HS-5 (cell line): Measurements from ENCODE around the gene PDLIM3.
"Not testable (repeated sequence)": the region's sequence is repeated elsewhere in the genome, so short reads cannot be mapped to it uniquely, and the experiment has no call there.

Source experiments
- DNase-seq: peaks from one replicate; pipeline ENCODE4 v3.0.0-alpha.2; 2012; ENCODE audit warnings: low read depth

PDLIM3 gene, protein sequence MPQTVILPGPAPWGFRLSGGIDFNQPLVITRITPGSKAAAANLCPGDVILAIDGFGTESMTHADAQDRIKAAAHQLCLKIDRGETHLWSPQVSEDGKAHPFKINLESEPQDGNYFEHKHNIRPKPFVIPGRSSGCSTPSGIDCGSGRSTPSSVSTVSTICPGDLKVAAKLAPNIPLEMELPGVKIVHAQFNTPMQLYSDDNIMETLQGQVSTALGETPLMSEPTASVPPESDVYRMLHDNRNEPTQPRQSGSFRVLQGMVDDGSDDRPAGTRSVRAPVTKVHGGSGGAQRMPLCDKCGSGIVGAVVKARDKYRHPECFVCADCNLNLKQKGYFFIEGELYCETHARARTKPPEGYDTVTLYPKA

DNA sequence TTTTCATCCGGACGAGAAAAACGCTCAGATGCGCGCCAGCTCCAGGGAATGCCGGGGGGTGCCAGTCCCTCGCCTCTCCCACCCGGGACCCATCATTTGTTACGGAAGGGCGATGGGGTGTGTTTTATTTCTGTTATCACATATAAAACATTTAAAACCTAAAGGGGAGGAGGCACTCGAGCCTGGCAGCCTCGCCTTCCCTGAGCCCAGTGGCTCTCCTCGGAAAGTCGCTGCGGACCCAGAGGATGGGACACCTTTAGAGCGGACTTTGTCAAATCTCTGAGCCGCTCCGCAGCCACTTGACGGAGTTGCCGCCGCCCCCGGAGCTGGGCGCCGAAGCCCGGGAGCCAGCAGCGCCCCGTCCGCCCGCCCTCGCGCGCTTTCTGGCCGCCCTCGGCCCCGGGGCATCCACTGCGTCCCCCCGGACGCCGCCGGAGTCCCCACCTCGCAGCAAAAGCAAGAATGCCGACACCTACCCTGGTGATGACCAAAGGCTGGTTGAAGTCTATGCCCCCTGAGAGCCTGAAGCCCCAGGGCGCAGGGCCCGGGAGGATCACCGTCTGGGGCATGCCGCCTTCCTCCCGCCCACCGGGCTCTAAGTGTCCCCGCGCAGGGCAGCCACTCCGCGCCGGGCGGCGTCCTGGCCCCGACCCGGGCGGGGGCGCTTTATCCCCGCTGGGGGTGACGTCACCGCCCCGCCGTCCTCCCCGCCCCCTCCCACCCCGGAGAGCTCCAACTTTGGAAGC, at the start of gene PDLIM3:
Gene PDLIM3, minus strand, starts transcription at position 642 of the 746 bp plus-strand sequence. Its CDS starts 73 bp downstream, at position 569.
- DNase-seq = no peak

DNA sequence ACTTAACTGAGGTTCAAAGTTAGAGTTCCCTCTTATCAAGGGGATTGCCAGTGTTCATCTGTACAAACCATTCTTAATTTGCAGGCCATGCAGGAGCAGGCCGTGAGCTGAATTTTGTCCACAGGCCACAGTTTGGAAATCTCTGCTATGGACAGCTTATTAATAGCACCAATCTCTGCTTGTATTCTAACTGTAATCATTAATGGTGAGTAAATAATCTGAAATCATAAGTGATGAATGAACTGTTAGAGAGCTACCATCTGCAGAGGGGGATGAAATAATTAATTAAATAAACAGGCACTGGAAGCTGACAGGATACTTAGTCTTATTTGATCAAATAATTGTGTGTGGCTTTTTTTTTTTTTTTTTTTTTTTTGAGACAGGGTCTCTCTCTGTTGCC, 48.5 kb upstream of the PDLIM3 start:
- no peak for DNase-seq

DNA sequence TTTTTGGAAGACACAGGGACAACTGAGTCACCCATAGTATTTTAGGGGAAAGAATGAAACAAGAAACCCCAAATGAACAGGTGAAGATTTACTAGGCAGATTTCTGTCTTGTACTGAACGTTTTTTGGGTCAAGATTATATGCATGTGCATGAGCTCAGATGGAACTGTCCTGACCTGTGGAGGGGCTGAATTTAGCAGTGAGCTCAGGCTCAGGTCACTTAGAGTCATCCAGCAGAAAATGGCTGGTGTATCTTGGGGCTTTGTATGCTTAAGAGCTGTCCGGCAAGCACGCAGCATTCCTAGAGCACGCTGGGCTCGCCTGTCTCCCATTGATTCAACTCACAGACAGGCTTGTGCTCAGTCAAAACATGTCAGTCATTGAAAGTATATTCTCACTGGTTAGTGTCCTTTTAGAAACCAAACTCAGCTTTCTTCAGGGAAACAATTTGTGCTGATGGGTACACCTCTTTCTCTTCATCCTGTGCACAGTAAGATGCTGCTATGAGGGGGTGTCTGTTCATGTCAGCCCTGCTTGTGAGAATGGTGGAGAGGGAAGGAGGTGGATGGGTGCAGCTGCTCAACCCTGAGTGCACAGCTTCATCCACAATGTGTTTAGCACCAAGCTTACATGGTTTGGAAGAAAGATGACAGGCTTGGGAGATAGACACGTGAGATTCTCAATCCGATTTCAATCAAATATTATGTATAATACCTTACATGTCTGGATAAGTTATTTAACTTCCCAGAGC, 47.5 kb upstream of the PDLIM3 start:
- DNase-seq = no peak

DNA sequence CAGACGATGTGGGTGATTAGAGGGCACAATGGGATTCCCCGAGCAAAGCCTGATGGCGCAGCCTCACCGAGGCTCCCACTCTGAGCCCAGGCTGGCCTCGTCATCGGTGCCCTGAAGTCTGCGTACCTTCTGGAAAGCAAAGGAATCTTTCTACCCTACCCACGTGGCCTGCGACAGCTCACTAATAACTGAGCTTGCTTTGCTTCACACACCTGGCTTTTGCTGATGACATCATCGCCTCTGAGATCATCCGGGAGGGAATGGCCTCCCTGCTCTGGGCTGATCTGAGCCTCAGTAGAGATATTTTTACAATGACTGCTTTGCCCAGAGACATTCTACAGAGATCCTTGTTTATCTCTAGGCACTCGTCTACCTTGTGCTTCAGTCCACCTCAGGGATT, 45.4 kb upstream of the PDLIM3 start:
- no peak for DNase-seq

DNA sequence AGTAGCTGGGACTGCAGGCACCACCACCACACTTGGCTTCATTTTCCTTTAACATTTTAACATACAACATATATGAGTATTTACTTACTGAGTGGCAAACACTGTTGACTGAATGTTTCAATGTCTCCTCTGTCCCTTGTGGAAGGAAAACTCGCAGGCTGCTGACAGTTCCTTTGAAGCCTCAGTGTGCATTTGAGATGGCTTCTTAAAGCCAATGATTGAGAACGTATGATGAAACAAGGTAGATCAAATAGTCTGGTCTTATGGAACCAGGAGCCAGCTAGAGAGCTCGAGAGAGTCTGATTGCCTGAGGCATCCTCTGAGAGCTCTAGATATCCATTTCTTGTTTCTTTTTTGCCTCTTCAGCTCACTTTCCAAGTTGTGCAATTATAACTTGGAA, 43.0 kb upstream of the PDLIM3 start:
- no peak for DNase-seq

DNA sequence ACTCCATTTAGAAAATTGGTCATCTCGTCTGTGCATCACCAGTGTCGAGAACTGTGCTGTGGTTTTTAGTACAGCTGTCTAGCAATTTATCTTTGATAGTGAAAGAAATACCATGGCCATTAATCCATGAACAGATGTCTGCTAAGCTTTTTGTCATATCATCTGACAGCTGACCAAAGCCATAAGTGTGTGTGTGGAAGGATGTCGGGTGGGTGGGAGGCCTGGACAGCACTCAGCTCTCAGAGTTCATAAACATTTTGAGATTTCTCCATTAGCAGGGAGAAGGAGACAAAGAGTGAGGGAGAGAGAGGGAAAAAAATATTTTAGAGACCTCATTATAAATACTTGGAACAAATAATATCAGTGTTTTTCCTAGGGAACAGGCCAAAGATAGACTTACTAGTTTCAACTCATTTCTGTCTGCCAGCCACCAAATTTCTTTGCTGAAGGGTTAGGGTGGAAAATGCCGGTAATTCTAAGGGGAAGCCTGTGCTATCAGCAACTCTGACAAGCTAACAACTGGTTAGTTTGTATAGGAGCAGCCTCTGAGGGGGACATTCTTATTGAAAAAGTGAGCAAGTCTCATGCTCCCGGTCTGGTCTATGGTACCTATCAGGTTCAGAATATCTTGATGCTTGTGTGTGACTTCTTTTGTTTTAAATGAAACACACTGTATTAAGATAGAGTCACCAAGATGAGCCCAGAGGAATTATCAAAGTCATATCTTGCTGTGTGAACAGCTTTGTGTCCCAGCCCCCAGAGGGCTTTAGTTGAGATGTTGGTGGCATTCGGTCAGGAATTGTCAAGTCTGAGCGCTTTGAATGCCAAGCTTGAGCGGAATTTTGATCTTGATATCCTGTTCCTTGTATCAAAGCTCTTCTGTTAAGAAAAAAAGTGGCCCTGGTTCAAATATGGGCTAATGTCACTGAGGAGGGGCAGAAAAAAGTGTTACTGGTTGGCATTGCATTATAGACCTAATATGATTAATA, 41.9 kb upstream of the PDLIM3 start:
- no peak for DNase-seq

DNA sequence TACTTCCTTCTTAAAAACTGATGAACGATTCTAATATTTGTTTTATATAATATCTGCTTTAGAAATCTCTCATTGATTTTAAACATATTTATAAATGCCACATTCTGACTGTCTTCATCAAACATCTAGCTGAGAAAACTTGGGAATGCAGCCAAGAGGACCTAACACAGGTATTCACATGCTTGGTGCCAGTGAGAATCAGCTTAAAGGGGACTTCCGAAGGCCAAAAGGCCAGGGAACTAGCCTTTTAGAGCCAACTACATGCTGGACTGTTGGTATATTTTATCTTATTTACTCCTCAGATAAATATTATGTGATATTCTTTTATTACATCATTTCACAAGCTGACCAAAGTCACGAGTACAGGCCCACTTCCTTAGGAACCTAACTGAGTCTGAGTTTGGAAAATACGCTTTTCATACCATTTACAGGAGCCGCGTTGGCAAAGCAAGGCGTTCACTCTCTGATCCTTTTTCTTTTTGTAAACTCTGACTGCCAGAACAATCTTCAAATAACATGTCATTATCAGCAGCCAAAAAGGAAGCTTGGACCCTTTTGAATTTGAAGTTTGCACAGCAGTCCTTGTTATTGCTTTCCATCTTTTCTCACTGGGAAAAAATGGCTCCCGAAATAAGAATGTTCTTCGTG, 41.1 kb upstream of the PDLIM3 start:
- DNase-seq = no peak

DNA sequence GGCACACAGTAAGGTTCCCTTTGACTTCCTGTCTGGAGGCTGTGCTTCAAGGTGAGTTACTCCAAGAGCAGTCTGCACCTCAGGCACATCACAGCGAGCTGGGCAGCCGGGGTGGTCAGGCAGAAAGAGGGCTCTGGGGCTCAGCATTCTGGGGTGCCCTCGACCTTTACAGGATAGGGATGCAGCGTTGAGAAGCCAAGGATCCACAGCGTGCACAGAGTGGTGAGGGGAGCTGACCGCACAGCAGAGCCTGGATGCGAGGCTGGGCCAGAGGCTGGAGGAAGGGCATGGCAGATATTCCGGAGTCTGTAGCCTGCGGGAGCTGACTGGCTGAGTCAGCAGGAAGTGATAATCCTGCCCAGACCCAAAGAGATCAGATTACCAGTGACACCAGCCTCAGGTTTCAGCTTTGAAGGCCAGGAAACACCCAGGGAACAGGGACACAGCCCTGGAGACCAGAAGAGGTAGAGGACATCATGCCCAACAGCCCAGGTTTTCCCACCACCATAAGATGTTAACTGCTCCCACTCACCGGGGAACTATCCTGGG, 38.4 kb upstream of the PDLIM3 start:
- peak; percentile 34 for DNase-seq

DNA sequence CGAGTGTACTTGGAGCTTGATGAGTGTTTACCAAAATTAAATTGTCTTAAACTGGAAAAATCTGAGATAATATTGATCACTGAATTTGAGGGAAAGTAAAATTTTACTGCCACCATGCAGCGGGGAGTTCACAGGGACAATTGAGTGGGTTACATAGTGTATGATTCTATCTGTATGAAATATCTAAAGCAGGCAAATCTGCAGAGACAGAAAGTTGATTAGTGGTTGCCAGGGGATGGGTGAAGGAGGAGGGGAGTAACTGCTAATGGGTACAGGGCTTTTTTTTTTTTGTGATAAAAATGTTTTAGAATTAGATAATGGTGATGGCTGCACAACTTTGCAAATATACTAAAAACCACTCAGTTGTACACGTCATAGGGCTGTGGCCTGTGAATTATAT, 35.4 kb upstream of the PDLIM3 start:
- DNase-seq = no peak

DNA sequence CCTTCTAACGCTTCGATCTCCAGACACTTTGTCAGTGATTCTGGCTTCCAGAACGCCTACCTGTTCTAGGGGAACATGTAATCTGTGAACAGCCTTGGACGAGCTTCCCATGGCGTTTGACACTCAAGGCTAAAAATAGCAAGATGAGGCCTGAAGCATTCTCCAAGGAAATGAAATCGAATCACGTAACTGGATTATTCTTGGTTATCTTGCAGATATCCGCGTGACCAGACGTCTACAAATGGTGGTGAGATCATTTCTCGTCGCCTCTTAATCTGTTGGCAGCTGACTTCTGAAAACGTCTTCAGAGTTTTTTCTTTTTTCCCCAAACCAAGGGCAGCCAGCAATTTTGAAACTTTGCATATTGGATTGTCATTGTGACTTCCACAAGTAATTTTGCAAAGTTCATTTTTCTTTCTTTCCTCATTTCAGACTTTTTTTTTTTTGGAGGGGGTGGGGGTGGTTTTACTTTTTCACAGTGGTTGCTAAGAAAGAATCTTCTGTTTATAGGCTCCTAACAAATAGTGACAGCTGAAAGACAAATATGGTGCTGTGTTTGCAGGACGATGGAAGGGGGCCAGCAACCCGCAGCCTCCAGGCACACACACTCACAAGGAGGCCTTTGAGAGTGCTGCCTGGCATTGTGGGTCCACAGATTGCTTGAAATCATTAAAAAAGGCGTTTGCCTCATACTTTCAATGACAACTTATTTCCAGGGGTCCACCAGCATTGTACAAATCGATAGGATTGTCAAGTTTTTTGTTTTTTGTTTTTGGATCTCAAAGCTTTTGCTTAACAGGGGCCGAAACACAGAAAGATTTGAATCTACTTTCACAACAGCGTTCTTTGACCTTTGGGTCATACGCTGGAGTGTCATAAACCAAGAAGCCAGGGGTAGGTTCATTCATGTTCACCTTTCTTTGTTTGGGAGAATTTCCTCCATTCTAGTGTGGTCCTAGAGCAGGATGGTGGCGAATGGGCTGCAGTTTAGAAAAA, 32.4 kb upstream of the PDLIM3 start:
- DNase-seq = no peak

DNA sequence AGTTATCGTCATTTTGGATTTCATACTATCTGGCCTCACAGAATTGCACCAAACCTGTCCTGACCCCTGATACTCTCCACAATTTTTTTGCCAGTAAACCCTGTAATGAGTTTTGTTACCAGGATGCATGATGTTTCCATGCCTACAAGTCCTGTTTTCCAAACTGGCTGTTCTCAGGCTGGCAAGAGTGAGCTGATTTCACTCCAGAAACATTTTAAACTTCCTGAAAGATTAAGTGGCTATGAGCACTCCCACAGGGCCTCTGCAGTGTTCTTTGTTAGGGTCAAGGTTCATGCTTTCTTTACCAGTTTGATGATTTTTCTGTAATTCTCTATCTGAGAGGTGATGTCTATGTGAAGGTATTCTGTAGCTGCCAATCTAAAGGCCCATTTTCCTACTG, 31.7 kb upstream of the PDLIM3 start:
- DNase-seq = no peak

DNA sequence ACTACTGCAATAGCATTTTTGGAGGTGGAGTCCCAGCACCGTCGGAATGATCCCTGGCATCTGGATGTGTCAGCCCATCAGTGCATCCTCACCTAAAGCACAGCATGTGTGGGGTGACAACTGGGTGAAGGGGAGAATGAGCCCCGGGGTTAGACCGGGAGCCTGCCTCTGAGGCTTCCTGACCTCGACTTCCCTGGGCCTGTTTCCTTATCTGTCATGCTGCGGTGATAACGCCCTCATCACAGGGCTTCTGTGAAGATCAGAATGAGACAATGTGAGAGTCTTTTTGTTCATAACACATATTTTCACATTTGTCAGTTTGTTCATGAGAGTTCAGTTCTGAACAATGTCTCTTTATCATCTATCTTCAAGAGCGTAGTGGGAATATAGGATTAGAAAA, 31.1 kb upstream of the PDLIM3 start:
- no peak for DNase-seq

DNA sequence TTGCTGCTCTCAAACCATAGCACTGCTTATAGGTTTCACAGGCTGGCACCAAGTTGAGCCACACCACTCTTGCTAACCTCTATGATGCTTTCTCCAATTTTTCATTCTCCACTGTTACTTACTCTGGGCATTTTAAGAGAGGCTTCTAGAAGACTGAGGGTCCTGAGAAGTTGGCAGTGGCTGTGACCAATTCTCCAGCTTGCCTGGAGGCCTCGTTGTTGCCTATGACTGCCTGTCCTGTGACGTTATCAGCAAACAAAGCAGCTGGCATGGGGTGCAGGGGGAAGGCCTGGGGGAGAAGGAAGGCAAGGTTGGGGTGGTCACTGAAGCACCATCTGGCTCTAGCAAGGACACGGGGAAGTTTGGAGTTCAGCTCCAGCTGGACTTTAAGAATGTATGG, 30.4 kb upstream of the PDLIM3 start:
- no peak for DNase-seq

DNA sequence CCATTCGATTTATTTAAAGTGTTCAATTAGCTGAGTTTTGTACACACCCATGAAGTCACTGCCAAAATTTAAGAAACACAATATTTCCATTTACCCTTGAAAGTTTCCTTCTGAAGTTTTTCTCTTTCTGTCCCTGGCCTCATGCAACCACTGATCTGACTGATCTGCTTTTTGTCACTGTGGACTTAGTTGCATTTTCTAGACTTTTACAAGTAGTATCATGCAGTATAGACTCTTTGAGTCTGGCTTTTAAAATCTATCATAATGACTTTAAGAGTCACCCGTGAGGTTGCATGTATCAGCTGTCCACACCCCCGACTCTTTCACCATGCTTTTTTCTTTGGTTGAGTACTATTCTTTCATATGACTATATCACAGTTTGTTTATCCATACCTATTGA, 29.0 kb upstream of the PDLIM3 start:
- no peak for DNase-seq

DNA sequence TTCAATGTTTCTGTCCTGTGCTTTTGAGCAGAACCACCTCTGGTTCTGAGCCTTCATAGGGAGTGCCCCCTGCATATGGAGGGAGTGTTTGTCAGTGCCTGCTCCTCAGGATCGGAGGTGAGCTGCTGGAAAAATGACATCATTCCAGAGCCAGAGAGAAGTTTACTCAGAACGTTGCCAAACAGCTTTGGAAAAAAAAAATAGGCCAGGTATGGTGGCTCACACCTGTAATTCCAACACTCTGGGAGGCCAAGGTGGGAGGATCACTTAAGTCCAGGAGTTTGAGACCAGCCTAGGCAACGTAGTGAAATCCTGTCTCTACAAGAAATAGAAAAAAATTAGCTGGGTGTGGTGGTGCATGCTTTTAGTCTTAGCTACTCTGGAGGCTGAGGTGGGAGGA, 27.2 kb upstream of the PDLIM3 start:
- DNase-seq = no peak

DNA sequence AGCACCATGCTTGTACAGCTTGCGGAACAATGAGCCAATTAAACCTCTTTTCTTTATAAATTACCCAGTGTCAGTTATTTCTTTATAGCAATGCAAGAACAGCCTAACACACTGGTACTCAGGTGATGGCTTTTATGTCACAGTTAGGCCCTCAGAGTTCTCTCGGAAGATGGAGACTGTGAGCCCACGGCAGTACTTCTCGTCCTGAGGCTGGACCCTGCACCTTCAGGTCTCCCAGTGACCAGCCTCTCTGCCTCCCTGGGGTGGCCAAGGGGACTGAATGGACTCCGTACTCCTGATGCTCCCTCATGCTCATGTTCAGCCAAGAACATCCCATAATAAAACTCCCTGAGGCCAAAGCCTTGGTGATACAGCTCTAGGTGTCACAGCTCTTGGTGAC, 25.0 kb upstream of the PDLIM3 start:
- no peak for DNase-seq

DNA sequence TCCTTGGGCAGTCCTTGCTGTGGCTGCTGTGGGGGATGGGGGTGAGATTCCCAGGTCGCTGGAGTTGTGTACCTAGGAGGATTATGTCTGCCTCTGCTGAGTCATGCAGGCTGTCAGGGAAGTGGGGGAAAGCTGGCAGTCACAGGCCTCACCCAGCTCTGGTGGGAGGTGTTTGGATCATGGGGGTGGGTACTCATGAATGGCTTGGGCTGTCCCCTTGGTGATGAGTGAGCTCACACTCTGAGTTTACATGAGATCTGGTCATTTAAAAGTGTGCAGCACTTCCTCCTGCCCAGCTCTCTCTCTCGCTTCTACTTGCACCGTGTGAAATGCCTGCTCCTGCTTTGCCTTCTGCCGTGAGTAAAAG, 24.6 kb upstream of the PDLIM3 start:
- DNase-seq = no peak

DNA sequence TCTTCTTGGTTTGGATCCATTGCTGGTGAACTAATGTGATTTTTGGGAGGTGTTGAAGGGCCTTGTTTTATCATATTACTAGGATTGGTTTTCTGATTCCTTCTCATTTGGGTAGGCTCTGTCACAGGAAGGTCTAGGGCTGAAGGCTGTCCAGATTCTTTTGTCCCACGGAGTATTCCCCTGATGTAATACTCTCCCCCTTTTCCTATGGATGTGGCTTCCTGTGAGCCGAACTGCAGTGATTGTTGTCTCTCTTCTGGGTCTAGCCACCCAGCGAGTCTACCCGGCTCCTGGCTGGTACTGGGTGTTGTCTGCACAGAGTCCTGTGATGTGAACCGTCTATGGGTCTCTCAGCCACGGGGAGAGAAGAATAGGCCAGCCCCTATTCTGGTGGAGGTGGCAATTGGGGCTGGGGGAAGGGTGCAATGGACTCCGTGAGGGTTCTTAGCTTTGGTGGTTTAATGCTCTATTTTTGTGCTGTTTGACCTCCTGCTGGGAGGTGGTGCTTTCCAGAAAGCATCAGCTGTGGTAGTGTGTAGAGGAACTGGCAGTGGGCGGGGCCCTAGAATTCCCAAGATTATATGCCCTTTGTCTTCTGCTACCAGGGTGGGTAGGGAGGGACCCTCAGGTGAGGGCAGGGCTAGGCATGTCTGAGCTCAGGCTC, 24.1 kb upstream of the PDLIM3 start:
- not testable (repeated sequence) for DNase-seq
